K562 (cell line): Measurements from ENCODE around the gene NAGLU. TPM values are rescaled to one million over a fixed set of nuclear protein-coding genes. Genes with fewer than 3 reads are reported as not detected.

Experiments used
- BACH1 ChIP-seq: fragments of 200-800 bp; sonication (Bioruptor generic); IDR thresholded peaks from 2 replicates; pipeline ENCODE4 v1.6.1; 2016; ENCODE audit warnings: missing genetic modification characterization, missing compliant biosample characterization
- BCOR ChIP-seq: fragments of 450-650 bp; IDR thresholded peaks from 2 replicates; pipeline ENCODE4 v1.6.1; 2016
- CBX3 ChIP-seq, 2 experiments: IDR thresholded peaks; 1 replicate in 1 of 2; 2 replicates in 1 of 2; pipeline ENCODE4 v1.6.1; 2012; ENCODE audit warnings: inconsistent platforms in 2 of 2, low read length in 2 of 2, borderline replicate concordance in 1 of 2, control low read depth in 1 of 2
- CHCHD3 ChIP-seq: fragments of 250-450 bp; sonication (Bioruptor Pico); IDR thresholded peaks from 2 replicates; pipeline ENCODE4 v2.1.2; 2022; ENCODE audit warnings: mild to moderate bottlenecking
- PBX2 ChIP-seq, 2 experiments: IDR thresholded peaks in 1 of 2; conservative IDR thresholded peaks in 1 of 2; 2 replicates each; pipeline ENCODE4 v1.6.1; 2016; ENCODE audit warnings: low read depth in 2 of 2, mild to moderate bottlenecking in 1 of 2, missing compliant biosample characterization in 1 of 2, missing genetic modification characterization in 1 of 2, moderate library complexity in 1 of 2
- PHTF2 ChIP-seq: fragments of 250-450 bp; sonication (Bioruptor Pico); IDR thresholded peaks from 2 replicates; pipeline ENCODE4 v1.5.0; 2021; ENCODE audit warnings: mild to moderate bottlenecking
- TAF7 ChIP-seq: fragments of 450-650 bp; IDR thresholded peaks from 2 replicates; pipeline ENCODE4 v1.6.1; 2016; ENCODE audit warnings: missing genetic modification characterization, missing compliant biosample characterization
- ZNF23 ChIP-seq: fragments of 250-450 bp; sonication (Bioruptor Pico); IDR thresholded peaks from 2 replicates; pipeline ENCODE4 v1.4.0; 2020; ENCODE audit warnings: mild to moderate bottlenecking
- ZNF583 ChIP-seq: fragments of 250-450 bp; sonication (Bioruptor Pico); IDR thresholded peaks from 2 replicates; pipeline ENCODE4 v1.4.0; 2020
- polyA plus RNA-seq, 8 experiments: library from polyadenylated mRNA; depleted of rRNA in 4 of 8; stranded (reverse) in 5 of 8; unstranded in 3 of 8; fragments of >200 nt; fragmentation: Nextera tagmentation in 2 of 8; fragmentation: Illumina TruSeq in 1 of 8; extraction: Ambion mirVana in 2 of 8; extraction: Trizol in 1 of 8; gene quantifications; 2 replicates each; pipeline versions ENCODE4 v1.2.1 to v1.2.3, GENCODE V29; 2011 to 2014; ENCODE audit warnings: inconsistent platforms in 1 of 8, missing spikeins in 1 of 8
- total RNA-seq, 7 experiments: library from RNA; depleted of rRNA in 6 of 7; stranded (reverse); fragments of >200 nt in 6 of 7; fragmentation: Illumina TruSeq in 2 of 7; extraction: Trizol in 2 of 7; gene quantifications; 2 replicates each; pipeline versions ENCODE4 v1.2.1 to v1.2.3, GENCODE V29; 2011 to 2021; ENCODE audit warnings: low replicate concordance in 1 of 7
- TF ChIP-seq, protein P1 (sequence below), 2 experiments: fragments of 450-650 bp in 1 of 2; sonication (generic) in 1 of 2; formaldehyde crosslinking in 1 of 2; IDR thresholded peaks; 2 replicates each; pipeline versions ENCODE4 v1.7.1 to v1.9.0; 2016 to 2022; ENCODE audit warnings: inconsistent platforms in 1 of 2, mild to moderate bottlenecking in 1 of 2, missing genetic modification reagents in 1 of 2

The NAGLU gene
- total and polyA plus RNA-seq, 9 of the 15 experiments (the other 6 are each of a cell fraction or from before 2014, with no cell fraction given): 0.04 to 21.5 (median 8.5) TPM

GRCh38 chr17:42535155-42536047, 640 bp upstream of the NAGLU start (continued):
- TF ChIP-seq PBX2 (CRISPR knock-in tag; IDR thresholded peaks at IDR 0.05; ENCODE audit: low read depth): no peak
- TF ChIP-seq PBX2 (tag; conservative IDR thresholded peaks at IDR 0.05; ENCODE audit: low read depth): peak; percentile 66
- peak; percentile 88 for TF ChIP-seq ZNF23
- TF ChIP-seq ZNF583: peak; percentile 99
- peak; percentile 93 for TF ChIP-seq BACH1 (tag)
- TF ChIP-seq PHTF2: peak; percentile 93
- TF ChIP-seq, protein P1, sequence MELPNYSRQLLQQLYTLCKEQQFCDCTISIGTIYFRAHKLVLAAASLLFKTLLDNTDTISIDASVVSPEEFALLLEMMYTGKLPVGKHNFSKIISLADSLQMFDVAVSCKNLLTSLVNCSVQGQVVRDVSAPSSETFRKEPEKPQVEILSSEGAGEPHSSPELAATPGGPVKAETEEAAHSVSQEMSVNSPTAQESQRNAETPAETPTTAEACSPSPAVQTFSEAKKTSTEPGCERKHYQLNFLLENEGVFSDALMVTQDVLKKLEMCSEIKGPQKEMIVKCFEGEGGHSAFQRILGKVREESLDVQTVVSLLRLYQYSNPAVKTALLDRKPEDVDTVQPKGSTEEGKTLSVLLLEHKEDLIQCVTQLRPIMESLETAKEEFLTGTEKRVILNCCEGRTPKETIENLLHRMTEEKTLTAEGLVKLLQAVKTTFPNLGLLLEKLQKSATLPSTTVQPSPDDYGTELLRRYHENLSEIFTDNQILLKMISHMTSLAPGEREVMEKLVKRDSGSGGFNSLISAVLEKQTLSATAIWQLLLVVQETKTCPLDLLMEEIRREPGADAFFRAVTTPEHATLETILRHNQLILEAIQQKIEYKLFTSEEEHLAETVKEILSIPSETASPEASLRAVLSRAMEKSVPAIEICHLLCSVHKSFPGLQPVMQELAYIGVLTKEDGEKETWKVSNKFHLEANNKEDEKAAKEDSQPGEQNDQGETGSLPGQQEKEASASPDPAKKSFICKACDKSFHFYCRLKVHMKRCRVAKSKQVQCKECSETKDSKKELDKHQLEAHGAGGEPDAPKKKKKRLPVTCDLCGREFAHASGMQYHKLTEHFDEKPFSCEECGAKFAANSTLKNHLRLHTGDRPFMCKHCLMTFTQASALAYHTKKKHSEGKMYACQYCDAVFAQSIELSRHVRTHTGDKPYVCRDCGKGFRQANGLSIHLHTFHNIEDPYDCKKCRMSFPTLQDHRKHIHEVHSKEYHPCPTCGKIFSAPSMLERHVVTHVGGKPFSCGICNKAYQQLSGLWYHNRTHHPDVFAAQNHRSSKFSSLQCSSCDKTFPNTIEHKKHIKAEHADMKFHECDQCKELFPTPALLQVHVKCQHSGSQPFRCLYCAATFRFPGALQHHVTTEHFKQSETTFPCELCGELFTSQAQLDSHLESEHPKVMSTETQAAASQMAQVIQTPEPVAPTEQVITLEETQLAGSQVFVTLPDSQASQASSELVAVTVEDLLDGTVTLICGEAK (IDR thresholded peaks at IDR 0.05): peak; percentile 69
- TF ChIP-seq, protein P1 (CRISPR knock-in tag; IDR thresholded peaks at IDR 0.05): no peak
- TF ChIP-seq BCOR: 0 out of 2 replicates have a peak, but pooled peaks have one; percentile 6
- peak; percentile 78 for TF ChIP-seq TAF7 (tag)
- TF ChIP-seq CBX3 (IDR thresholded peaks at IDR 0.05; ENCODE audit: borderline replicate concordance in 1 of 2, low read length in 2 of 2): no peak
- no peak for TF ChIP-seq CHCHD3 (CRISPR knock-in tag)
